ENCODE measurements around the gene FERMT3. TPM values are rescaled to one million over a fixed set of nuclear protein-coding genes. Genes with fewer than 3 reads are reported as not detected.

FERMT3 gene
- total and polyA plus RNA-seq, 2 of the 13 experiments (the other 11 are each of a cell fraction or from before 2014, with no cell fraction given), result 0.29 TPM; not detected in 1

GRCh38 chr11:64246871-64247728, 40.6 kb downstream of the FERMT3 start, which contains the start of gene PPP1R14B (continued):
- TF ChIP-seq ZNF543 (CRISPR knock-in tag; IDR thresholded peaks at IDR 0.05) (0 out of 2 replicates have a peak, but pooled peaks have one; percentile 12), CENPT (CRISPR knock-in tag; IDR thresholded peaks at IDR 0.05; ENCODE audit: low read depth) (no peak), ZBTB39 (CRISPR knock-in tag; IDR thresholded peaks at IDR 0.05) (no peak; the same call in 1 of the 2 replicates), ZNF772 (CRISPR knock-in tag; IDR thresholded peaks at IDR 0.05) (no peak), KLF16 (CRISPR knock-in tag; IDR thresholded peaks at IDR 0.05) (peak in 1 of 2 experiments; percentile 54; a peak in 2 of 4 replicates), ZNF563 (CRISPR knock-in tag; IDR thresholded peaks at IDR 0.05) (no peak), ZNF609 (CRISPR knock-in tag; IDR thresholded peaks at IDR 0.05; ENCODE audit: borderline replicate concordance) (no peak), ZNF556 (CRISPR knock-in tag; IDR thresholded peaks at IDR 0.05; ENCODE audit: borderline replicate concordance) (no peak; the same call in 1 of the 2 replicates), KIAA2018 (CRISPR knock-in tag; IDR thresholded peaks at IDR 0.05; ENCODE audit: borderline replicate concordance) (no peak), ZBTB25 (CRISPR knock-in tag; IDR thresholded peaks at IDR 0.05) (peak; percentile 47; the same call in 1 of the 2 replicates)
